Breast epithelium (tissue), 4 donors: Measurements from ENCODE around the gene ASMTL. TPM values are rescaled to one million over a fixed set of nuclear protein-coding genes. Genes with fewer than 3 reads are reported as not detected.

Experiments used
- DNase-seq, 2 donors: peaks; one replicate each; pipeline ENCODE4 v3.0.0-alpha.2; 2019; ENCODE audit warnings: low spot score in 2 of 2
- H3K27ac ChIP-seq, 2 donors: fragments of 200-600 bp; sonication (generic) in 1 of 2; one replicate each; pipeline ENCODE4 v1.5.1; 2016 to 2019; ENCODE audit warnings: mild to moderate bottlenecking in 1 of 2
- H3K27me3 ChIP-seq, 2 donors: fragments of 200-600 bp; sonication (generic) in 1 of 2; one replicate each; pipeline versions ENCODE4 v1.5.1 to v1.6.0; 2017 to 2019; ENCODE audit warnings: control low read depth in 1 of 2, mild to moderate bottlenecking in 1 of 2
- H3K36me3 ChIP-seq: fragments of 200-600 bp; one replicate; pipeline ENCODE4 v1.5.1; 2019
- H3K4me1 ChIP-seq, 2 donors: fragments of 200-600 bp; sonication (generic); one replicate each; pipeline ENCODE4 v1.5.1; 2016 to 2019; ENCODE audit warnings: control low read depth in 1 of 2
- H3K4me3 ChIP-seq, 3 donors: fragments of 200-600 bp; sonication (generic); 1 replicate in 2 of 3; 2 replicates in 1 of 3; pipeline ENCODE4 v1.5.1; 2016 to 2019; ENCODE audit warnings: mild to moderate bottlenecking in 3 of 3, moderate library complexity in 2 of 3
- H3K9me3 ChIP-seq, 2 donors: fragments of 200-600 bp; sonication (generic) in 1 of 2; one replicate each; pipeline ENCODE4 v1.5.1; 2016 to 2019; ENCODE audit warnings: control low read depth in 1 of 2
- CTCF ChIP-seq, 3 donors: fragments of 450-650 bp; IDR thresholded peaks; one replicate each; pipeline ENCODE4 v1.5.1; 2016 to 2017; ENCODE audit warnings: antibody characterized with exemption in 3 of 3, mild to moderate bottlenecking in 3 of 3, moderate library complexity in 3 of 3
- POLR2A ChIP-seq: fragments of 450-650 bp; IDR thresholded peaks from one replicate; pipeline ENCODE4 v1.6.1; 2016; ENCODE audit warnings: antibody characterized with exemption, mild to moderate bottlenecking, moderate library complexity
- POLR2AphosphoS5 ChIP-seq, 3 donors: sonication (generic); formaldehyde crosslinking; IDR thresholded peaks; one replicate each; pipeline ENCODE4 v1.6.1; 2017; ENCODE audit warnings: antibody characterized with exemption in 3 of 3
- intact Hi-C: fragments of 100-400 bp; cut with DNase I; formaldehyde crosslinking; loops from one replicate; pipeline ENCODE4 v1.15.1; 2023; ENCODE audit warnings: low total_unique reads
- total RNA-seq, 3 donors: library from RNA; depleted of rRNA; stranded (reverse); fragments of >200 nt; gene quantifications; one replicate each; pipeline ENCODE4 v1.1.0, GENCODE V29; 2016

Gene ASMTL
- total RNA-seq, 3 donors from 2014 or later = 22.8 to 29.1 (median 28.2) TPM

- Histone ChIP-seq H3K4me3 (no peak overlapping the region), H3K27ac (no peak overlapping the region), H3K9me3 (peaks cover 19 to 29% of the 10 kb centered on the region in 2 donors), H3K4me1 (no peaks in the 10 kb centered on the region), H3K27me3 (no peaks in the 10 kb centered on the region), H3K36me3 (peaks cover 12% of the 10 kb centered on the region)
- TF ChIP-seq POLR2AphosphoS5 (IDR thresholded peaks at IDR 0.05) (no peak), CTCF (IDR thresholded peaks at IDR 0.05) (no peak), POLR2A (no peak)
- intact Hi-C loops = no loop called here
- DNase-seq = no peak
Observed at GRCh38 chrX:1419545-1420355, 33.0 kb downstream of the ASMTL start.

GRCh38 chrX:1418901-1419544, 33.7 kb downstream of the ASMTL start:
- intact Hi-C loops = no loop called here
- Histone ChIP-seq H3K9me3 (peaks cover 19 to 29% of the 10 kb centered on the region in 2 donors), H3K36me3 (peaks cover 14% of the 10 kb centered on the region), H3K27me3 (no peaks in the 10 kb centered on the region), H3K27ac (no peak overlapping the region), H3K4me3 (no peak overlapping the region), H3K4me1 (no peaks in the 10 kb centered on the region)
- TF ChIP-seq CTCF (IDR thresholded peaks at IDR 0.05) (no peak), POLR2A (no peak), POLR2AphosphoS5 (IDR thresholded peaks at IDR 0.05) (no peak)
- DNase-seq = no peak

- intact Hi-C loops = no loop called here
- Histone ChIP-seq H3K27ac (no peak overlapping the region), H3K36me3 (peaks cover 15% of the 10 kb centered on the region), H3K27me3 (no peaks in the 10 kb centered on the region), H3K4me3 (no peak overlapping the region), H3K4me1 (no peaks in the 10 kb centered on the region), H3K9me3 (peaks cover 18 to 25% of the 10 kb centered on the region in 2 donors)
- no peak for DNase-seq
- no peak for TF ChIP-seq POLR2A
- no peak for TF ChIP-seq POLR2AphosphoS5 (IDR thresholded peaks at IDR 0.05)
- TF ChIP-seq CTCF (IDR thresholded peaks at IDR 0.05) = no peak
Observed at GRCh38 chrX:1417921-1418771, 34.6 kb downstream of the ASMTL start.

- TF ChIP-seq POLR2A (no peak), POLR2AphosphoS5 (IDR thresholded peaks at IDR 0.05) (no peak), CTCF (IDR thresholded peaks at IDR 0.05) (no peak)
- H3K36me3 ChIP-seq = peaks cover 15% of the 10 kb centered on the region
- peaks cover 8 to 15% of the 10 kb centered on the region in 2 donors for H3K9me3 ChIP-seq
- intact Hi-C loops = no loop called here
- no peak overlapping the region for H3K4me3 ChIP-seq
- no peak overlapping the region for H3K27ac ChIP-seq
- H3K27me3 ChIP-seq = no peaks in the 10 kb centered on the region
- no peaks in the 10 kb centered on the region for H3K4me1 ChIP-seq
- DNase-seq = no peak
Observed at GRCh38 chrX:1416965-1417760, 35.5 kb downstream of the ASMTL start.
